ENCODE measurements around the gene KRTAP12-1.
"Not testable (repeated sequence)": the region's sequence is repeated elsewhere in the genome, so short reads cannot be mapped to it uniquely, and the experiment has no call there.

KRTAP12-1 gene

GRCh38 chr21:44664691-44665090 is 17.3 kb downstream of the KRTAP12-1 start:
- no peak for DNase-seq

- not testable (repeated sequence) for DNase-seq
Measured at GRCh38 chr21:44661567-44661966, 20.4 kb downstream of the KRTAP12-1 start.

DNA sequence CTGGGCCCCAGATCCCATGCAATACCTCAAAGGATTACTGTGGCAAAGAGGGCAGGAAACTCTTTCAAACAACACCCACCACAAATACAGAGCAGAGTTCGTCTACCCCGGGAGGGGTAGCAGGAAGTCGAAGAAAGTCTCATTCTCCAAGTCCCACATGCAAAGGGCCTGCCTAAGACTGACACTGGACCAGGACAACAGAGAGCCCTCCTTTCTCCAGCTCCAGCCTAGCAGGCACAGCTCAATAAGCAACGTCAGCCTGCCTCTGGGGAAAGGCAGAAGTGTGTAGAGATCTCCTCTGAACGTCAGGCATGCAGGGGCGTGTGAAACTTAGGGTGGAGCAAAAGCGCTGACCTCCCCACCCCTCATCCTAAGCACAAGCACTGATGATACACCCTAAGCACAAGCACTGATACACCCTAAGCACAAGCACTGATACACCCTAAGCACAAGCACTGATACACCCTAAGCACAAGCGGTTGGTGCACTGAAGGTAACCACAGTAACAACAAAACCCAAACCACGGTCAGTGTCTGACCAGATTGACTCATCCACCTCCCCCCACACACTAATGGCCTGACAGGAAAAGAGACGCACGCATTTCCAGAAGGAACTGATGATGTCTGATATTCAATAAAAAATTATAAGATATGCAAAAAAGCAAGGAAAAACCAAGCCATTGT is 22.9 kb downstream of the KRTAP12-1 start:
- no peak for DNase-seq

- no peak for DNase-seq
Measured at GRCh38 chr21:44658541-44658910, 23.4 kb downstream of the KRTAP12-1 start.

GRCh38 chr21:44657635-44658540 is 24.1 kb downstream of the KRTAP12-1 start, which contains the start of gene KRTAP12-3:
Gene KRTAP12-3, plus strand, starts transcription at chr21:44657932. Its CDS starts 48 bp downstream, at chr21:44657980.
- no peak for DNase-seq

GRCh38 chr21:44656868-44657267 is 25.1 kb downstream of the KRTAP12-1 start:
- DNase-seq = no peak

DNA sequence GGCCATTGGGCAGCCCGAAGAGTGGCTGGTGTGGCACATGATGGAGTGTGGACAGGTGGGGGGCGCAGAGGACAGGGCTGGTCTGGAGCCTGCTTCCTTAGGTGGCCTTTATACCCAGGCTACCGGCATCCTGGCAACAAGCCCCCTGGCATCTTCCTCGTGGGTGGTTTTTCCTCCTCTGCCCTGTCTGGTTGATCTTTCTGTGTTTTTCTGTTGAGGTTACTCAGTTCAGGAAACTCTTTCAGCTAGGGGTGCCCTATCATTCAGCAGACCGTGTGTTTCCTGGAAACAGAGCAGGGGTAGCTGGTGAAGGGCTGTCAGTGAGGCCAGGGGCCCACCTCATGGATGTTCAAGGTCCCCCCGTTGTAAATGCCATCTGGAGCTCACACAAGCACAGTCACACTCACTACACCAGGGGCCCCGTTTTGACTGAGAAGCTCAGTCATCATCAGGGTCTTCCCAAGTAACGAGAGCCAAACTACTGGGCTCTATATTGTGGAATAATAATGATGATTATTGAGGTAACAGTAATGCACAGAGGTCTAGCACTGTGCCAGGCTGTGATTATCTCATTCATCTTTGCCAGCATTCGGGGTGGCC is 27.3 kb downstream of the KRTAP12-1 start, which contains the start of gene KRTAP12-4:
KRTAP12-4 (minus strand) TSS at position 84 of the 600 bp plus-strand sequence; CDS start at position 39, 45 bp downstream.
- DNase-seq = no peak

DNA sequence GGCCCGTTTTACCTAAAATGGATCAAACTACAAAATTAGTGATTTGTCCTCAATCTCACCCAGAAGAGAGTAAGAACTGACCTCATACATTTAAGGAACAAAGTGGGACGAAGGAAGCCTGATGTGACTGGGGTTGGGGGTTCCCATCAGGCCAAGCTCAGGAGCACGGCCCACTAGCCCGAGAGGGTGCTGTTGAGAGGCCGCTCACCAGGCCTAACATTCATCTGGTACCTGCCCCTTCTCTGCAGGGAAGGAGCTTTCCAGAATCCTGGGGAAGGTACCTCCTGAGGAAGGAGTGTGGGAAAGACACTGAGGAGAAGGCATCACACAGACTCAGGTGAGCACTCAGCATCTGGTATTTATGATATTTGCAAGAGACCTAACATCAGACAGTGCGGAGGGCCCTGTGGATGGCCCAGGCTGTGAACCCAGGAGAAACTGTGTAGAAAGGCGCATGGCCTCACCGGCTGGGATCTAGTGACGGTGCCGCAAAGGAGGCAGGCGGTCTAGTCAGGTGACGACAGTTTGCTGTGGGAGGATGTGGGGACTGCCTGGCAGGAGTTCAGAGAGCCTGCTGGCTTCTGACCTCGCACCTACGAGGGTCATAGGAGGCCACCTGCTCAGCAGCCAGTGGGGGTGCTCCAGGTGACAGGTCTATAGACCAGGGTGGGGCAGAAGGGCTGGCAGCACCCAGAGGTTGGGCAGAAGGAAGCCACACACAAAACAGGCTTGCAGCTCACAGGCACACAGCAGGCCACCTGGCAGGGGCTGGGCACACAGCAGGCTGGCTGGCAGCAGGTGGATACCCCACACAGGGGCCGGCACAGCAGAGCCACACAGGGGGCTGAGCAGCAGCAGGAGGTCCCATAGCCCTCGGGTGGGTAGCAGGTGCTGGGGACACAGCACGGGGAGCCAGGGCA is 28.0 kb downstream of the KRTAP12-1 start:
- DNase-seq = no peak

DNA sequence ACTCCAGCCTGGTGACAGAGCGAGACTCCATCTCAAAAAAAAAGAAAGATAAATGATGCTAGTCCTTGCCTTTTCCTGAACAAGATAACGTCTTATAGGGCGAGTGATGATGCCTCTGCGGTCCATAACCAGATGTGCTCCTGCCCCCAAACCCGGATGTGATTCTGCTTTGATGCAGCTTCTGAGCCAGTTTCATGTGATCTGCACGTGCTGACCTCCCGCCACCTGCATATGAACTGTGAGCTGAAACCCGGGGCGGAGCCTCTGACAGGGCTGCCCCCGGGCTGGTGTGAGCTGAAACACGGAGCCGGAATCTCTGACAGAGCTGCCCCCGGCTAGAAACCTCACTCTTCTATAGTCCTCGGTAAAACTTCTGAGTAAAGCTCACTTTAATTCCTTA is 28.8 kb downstream of the KRTAP12-1 start:
- no peak for DNase-seq

- no peak for DNase-seq
Measured at GRCh38 chr21:44650973-44651675, 30.8 kb downstream of the KRTAP12-1 start.

DNA sequence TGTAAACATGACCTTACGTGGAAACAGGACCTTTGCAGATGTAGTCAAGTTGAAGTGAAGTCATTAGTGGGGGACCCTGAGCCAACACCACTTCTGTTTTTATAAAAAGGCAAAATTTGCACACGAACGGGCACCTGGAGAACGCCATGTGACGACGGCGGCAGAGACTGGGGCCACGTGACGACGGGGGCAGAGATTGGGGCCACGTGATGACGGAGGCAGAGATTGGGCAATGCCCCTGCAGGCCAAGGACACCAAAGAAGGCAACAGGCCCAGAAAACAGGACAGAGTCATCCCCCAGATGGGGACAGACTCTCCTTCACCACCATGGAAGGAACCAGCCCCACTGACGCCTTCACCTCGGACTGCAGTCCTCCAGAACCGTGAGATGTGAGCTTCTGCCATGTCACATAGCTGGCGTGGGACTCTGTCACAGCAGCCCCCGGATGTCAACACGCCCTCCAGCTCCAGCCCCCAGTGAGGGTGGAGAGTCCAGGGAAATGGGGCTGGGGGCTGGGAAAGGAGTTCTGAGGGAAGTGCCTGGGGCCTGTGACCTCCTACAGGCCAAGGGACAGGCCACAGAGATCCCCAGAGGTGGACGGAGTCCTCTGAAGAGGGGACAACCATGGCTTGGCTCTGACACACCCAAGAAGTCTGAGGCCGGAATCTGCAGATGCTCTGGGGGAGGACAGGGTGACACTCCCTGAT is 31.5 kb downstream of the KRTAP12-1 start:
- no peak for DNase-seq

DNA sequence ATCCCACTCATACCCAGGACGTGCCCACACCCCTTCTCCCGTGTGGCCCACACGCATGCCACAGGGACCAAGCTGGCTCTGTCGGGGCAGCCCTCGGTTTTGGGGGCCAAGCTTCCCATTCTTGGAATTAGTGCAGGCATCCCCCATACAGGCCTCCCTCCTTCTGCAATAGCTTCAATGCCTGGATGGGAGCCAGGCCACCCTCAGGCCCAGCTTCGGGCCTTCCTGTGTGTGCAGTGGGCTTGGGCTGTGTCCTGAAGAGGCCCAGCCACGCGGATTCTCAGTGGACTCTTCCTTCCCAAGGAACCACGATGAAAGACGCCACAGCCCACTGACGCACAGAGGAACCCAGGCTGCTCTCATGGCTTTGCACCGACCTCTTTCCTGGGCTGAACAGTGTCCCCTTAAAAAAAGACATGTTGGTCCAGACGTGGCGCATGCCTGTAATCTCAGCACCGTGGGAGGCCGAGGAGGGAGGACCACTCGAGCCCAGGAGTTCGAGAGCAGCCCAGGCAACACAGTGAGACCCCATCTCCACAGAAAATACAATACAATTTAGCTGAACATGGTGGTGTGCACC is 32.4 kb downstream of the KRTAP12-1 start:
- no peak for DNase-seq

- DNase-seq = no peak
Measured at GRCh38 chr21:44648557-44649311, 33.2 kb downstream of the KRTAP12-1 start.

- DNase-seq = no peak
Measured at GRCh38 chr21:44647222-44647552, 34.8 kb downstream of the KRTAP12-1 start.

DNA sequence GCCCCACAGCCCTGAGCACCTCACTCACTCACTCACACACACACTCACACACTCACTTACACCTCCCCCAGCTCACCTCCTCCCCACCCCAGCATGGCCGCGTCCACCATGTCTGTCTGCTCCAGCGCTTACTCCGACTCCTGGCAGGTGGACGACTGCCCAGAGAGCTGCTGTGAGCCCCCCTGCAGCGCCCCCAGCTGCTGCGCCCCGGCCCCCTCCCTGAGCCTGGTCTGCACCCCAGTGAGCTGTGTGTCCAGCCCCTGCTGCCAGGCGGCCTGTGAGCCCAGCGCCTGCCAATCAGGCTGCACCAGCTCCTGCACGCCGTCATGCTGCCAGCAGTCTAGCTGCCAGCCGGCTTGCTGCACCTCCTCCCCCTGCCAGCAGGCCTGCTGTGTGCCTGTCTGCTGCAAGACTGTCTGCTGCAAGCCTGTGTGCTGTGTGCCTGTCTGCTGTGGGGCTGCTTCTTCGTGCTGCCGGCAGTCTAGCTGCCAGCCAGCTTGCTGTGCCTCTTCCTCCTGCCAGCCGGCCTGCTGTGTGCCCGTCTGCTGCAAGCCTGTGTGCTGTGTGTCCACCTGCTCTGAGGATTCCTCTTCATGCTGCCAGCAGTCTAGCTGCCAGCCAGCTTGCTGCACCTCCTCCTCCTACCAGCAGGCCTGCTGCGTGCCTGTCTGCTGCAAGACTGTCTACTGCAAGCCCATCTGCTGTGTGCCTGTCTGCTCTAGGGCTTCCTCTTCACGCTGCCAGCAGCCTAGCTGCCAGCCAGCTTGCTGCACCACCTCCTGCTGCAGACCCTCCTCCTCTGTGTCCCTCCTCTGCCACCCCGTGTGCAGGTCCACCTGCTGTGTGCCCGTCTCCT is 35.4 kb downstream of the KRTAP12-1 start, which contains the start of gene KRTAP10-11:
KRTAP10-11 (plus strand) TSS at position 49 of the 856 bp plus-strand sequence; CDS start at position 94, 45 bp downstream.
- not testable (repeated sequence) for DNase-seq

GRCh38 chr21:44644878-44645277 is 37.1 kb downstream of the KRTAP12-1 start:
- DNase-seq = no peak

- DNase-seq = no peak
Measured at GRCh38 chr21:44643741-44644310, 38.1 kb downstream of the KRTAP12-1 start.

- DNase-seq = no peak
Measured at GRCh38 chr21:44640761-44641160, 41.2 kb downstream of the KRTAP12-1 start.

DNA sequence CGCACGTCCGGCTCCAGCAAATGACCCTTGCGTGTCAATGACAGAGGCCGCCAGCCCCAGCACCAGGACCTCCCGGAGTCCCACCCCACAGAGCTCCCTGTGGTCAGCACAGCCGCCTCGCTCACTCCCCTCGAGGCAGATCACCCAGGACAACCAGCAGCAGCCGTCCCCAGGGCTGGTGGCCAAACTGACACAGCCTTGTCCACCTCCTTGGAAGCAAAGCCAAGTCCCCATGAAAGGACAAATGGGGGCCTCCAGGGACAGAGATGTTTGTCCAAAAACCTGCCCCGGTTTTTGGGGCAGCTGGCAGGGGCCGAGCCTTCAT is 42.7 kb downstream of the KRTAP12-1 start:
- no peak for DNase-seq
